ENCODE results near the gene ANKZF1.
"Not testable (repeated sequence)": the region's sequence is repeated elsewhere in the genome, so short reads cannot be mapped to it uniquely, and the experiment has no call there.

ANKZF1 gene

GRCh38 chr2:219229305-219230058 is at the start of gene ANKZF1, which contains the start of gene ATG9A:
TSS of gene ANKZF1 (plus strand) at chr2:219229806. CDS start at chr2:219230258, 452 bp downstream.
TSS of gene ATG9A (minus strand) at chr2:219229636. CDS start at chr2:219228024, 1,612 bp downstream.
- DNase-seq = peak; percentile 97 to 99

GRCh38 chr2:219180961-219181360 is 48.6 kb upstream of the ANKZF1 start:
- DNase-seq = no peak

- DNase-seq = no peak
These were observed 48.1 kb upstream of the ANKZF1 start for GRCh38 chr2:219181531-219181930.

- no peak for DNase-seq
These were observed 47.1 kb upstream of the ANKZF1 start for GRCh38 chr2:219182331-219183150.

- DNase-seq = no peak
These were observed 46.3 kb upstream of the ANKZF1 start for GRCh38 chr2:219183151-219183772.

GRCh38 chr2:219184121-219184520 is 45.5 kb upstream of the ANKZF1 start:
- no peak for DNase-seq

GRCh38 chr2:219186754-219187456 is 42.7 kb upstream of the ANKZF1 start:
- DNase-seq = no peak

GRCh38 chr2:219197388-219197787 is 32.2 kb upstream of the ANKZF1 start:
- DNase-seq = no peak

GRCh38 chr2:219198974-219199373 is 30.6 kb upstream of the ANKZF1 start:
- no peak for DNase-seq

GRCh38 chr2:219199470-219200211 is 30.0 kb upstream of the ANKZF1 start:
- DNase-seq = no peak

- not testable (repeated sequence) for DNase-seq
These were observed 28.9 kb upstream of the ANKZF1 start for GRCh38 chr2:219200502-219201326.

- not testable (repeated sequence) for DNase-seq
These were observed 28.3 kb upstream of the ANKZF1 start for GRCh38 chr2:219201331-219201730.

GRCh38 chr2:219204425-219205164 is 25.0 kb upstream of the ANKZF1 start:
- no peak for DNase-seq

GRCh38 chr2:219205165-219205538 is 24.5 kb upstream of the ANKZF1 start:
- DNase-seq = no peak

- DNase-seq = no peak
These were observed 23.7 kb upstream of the ANKZF1 start for GRCh38 chr2:219205981-219206327.

- peak; percentile 91 to 92 for DNase-seq
These were observed 23.1 kb upstream of the ANKZF1 start, which contains the start of gene ZFAND2B for GRCh38 chr2:219206328-219207133. TSS of gene ZFAND2B (plus strand) at chr2:219206782. CDS start at chr2:219206988, 206 bp downstream.

- DNase-seq = no peak
These were observed 22.3 kb upstream of the ANKZF1 start for GRCh38 chr2:219207134-219207883.

GRCh38 chr2:219207884-219208740 is 21.5 kb upstream of the ANKZF1 start:
- peak; percentile 14 to 19 for DNase-seq

All from NCI-H2081 (cell line).